Karpas-422 (cell line): ENCODE measurements around the gene CDK14. TPM values are rescaled to one million over a fixed set of nuclear protein-coding genes. Genes with fewer than 3 reads are reported as not detected.

Experiments used
- DNase-seq: peaks from one replicate; pipeline ENCODE4 v3.0.0-alpha.2; 2015
- H2AFZ ChIP-seq: fragments of 200-600 bp; sonication (generic); 2 replicates; pipeline ENCODE4 v1.6.1; 2014; ENCODE audit warnings: antibody characterized with exemption, low read length, mixed read lengths
- H3K27ac ChIP-seq: fragments of 200-600 bp; sonication (generic); 2 replicates; pipeline ENCODE4 v1.5.1; 2014; ENCODE audit warnings: mild to moderate bottlenecking, low read length, moderate library complexity
- H3K27me3 ChIP-seq: fragments of 200-600 bp; sonication (generic); 2 replicates; pipeline ENCODE4 v1.6.1; 2014; ENCODE audit warnings: low read length, mixed read lengths
- H3K36me3 ChIP-seq: fragments of 200-600 bp; sonication (generic); 2 replicates; pipeline ENCODE4 v1.6.1; 2014; ENCODE audit warnings: low read length, mixed read lengths; ENCODE audit not compliant: insufficient read depth
- H3K4me1 ChIP-seq: fragments of 200-600 bp; sonication (generic); 2 replicates; pipeline ENCODE4 v1.6.1; 2014; ENCODE audit warnings: mild to moderate bottlenecking, low read length, mixed read lengths
- H3K4me2 ChIP-seq: fragments of 200-600 bp; sonication (generic); 2 replicates; pipeline ENCODE4 v1.6.1; 2014; ENCODE audit warnings: low read length, low read depth, mild to moderate bottlenecking; ENCODE audit not compliant: poor library complexity, severe bottlenecking
- H3K4me3 ChIP-seq: fragments of 200-600 bp; sonication (generic); 2 replicates; pipeline ENCODE4 v1.5.1; 2014; ENCODE audit warnings: mild to moderate bottlenecking, antibody characterized with exemption, low read length, mixed read lengths
- H3K79me2 ChIP-seq: fragments of 200-600 bp; sonication (generic); 2 replicates; pipeline ENCODE4 v1.6.1; 2014; ENCODE audit warnings: mild to moderate bottlenecking, low read length, mixed read lengths
- H3K9ac ChIP-seq: fragments of 200-600 bp; sonication (generic); 2 replicates; pipeline ENCODE4 v1.6.0; 2014; ENCODE audit warnings: low read length
- H3K9me2 ChIP-seq: fragments of 200-600 bp; sonication (generic), shearing (Covaris generic); replicated peaks from 2 replicates; pipeline ENCODE4 v1.6.0; 2014; ENCODE audit warnings: mild to moderate bottlenecking, low read length, moderate library complexity; ENCODE audit not compliant: insufficient read depth
- H3K9me3 ChIP-seq: fragments of 300-700, 200-600 bp; sonication (generic); 2 replicates; pipeline ENCODE4 v1.6.1; 2014; ENCODE audit warnings: low read length, mixed read lengths
- H4K20me1 ChIP-seq: fragments of 200-600 bp; sonication (generic); 2 replicates; pipeline ENCODE4 v1.6.1; 2014; ENCODE audit warnings: mild to moderate bottlenecking, antibody characterized with exemption, low read length, low read depth; ENCODE audit not compliant: insufficient read depth
- total RNA-seq: library from RNA; depleted of rRNA; stranded (reverse); fragments of >200 nt; shearing (Covaris generic); gene quantifications from 2 replicates; pipeline ENCODE4 v1.2.3, GENCODE V29; 2014; ENCODE audit warnings: low replicate concordance

The CDK14 gene
- total RNA-seq, 1 experiment from 2014 or later: 121 TPM

- H3K27me3 ChIP-seq: no peaks in the 10 kb centered on the region
- H3K79me2 ChIP-seq: peaks cover 61% of the 10 kb centered on the region
- H3K27ac ChIP-seq: peak overlapping the region; percentile 98
- no peaks in the 10 kb centered on the region for H4K20me1 ChIP-seq
- H2AFZ ChIP-seq: no peak overlapping the region
- peaks cover 91% of the 10 kb centered on the region for H3K4me1 ChIP-seq
- DNase-seq: peak; percentile 80
- peak overlapping the region; percentile 21; the same call in 1 of the 2 replicates for H3K4me3 ChIP-seq
- no peaks in the 10 kb centered on the region for H3K9me2 ChIP-seq
- H3K4me2 ChIP-seq: peak overlapping the region; percentile 57
- no peaks in the 10 kb centered on the region for H3K9me3 ChIP-seq
- peak overlapping the region; percentile 49 for H3K9ac ChIP-seq
- H3K36me3 ChIP-seq: no peaks in the 10 kb centered on the region
Measured at GRCh38 chr7:90706072-90706716, 110.1 kb downstream of the CDK14 start.

- H2AFZ ChIP-seq: no peak overlapping the region
- peak; percentile 96 for DNase-seq
Measured at GRCh38 chr7:90708841-90709317, 112.8 kb downstream of the CDK14 start.

GRCh38 chr7:90709501-90710465 is 113.7 kb downstream of the CDK14 start:
- H3K4me3 ChIP-seq: peak overlapping the region; percentile 63
- peak overlapping the region; percentile 86 for H3K4me2 ChIP-seq
- H4K20me1 ChIP-seq: no peaks in the 10 kb centered on the region
- peak overlapping the region; percentile 98 for H3K27ac ChIP-seq
- peaks cover 99% of the 10 kb centered on the region for H3K4me1 ChIP-seq
- H3K9me2 ChIP-seq: no peaks in the 10 kb centered on the region
- DNase-seq: peak; percentile 91
- peaks cover 4% of the 10 kb centered on the region; the same call in 1 of the 2 replicates for H3K36me3 ChIP-seq
- peaks cover 63% of the 10 kb centered on the region for H3K79me2 ChIP-seq
- H3K27me3 ChIP-seq: no peaks in the 10 kb centered on the region
- no peak overlapping the region for H2AFZ ChIP-seq
- H3K9ac ChIP-seq: peak overlapping the region; percentile 73
- H3K9me3 ChIP-seq: no peaks in the 10 kb centered on the region

More at GRCh38 chr7:90708841-90709317, 112.8 kb downstream of the CDK14 start:
- no peaks in the 10 kb centered on the region for H4K20me1 ChIP-seq
- H3K4me3 ChIP-seq: peak overlapping the region; percentile 63
- H3K4me1 ChIP-seq: peaks cover 98% of the 10 kb centered on the region
- H3K9ac ChIP-seq: peak overlapping the region; percentile 73
- H3K27ac ChIP-seq: peak overlapping the region; percentile 98
- H3K9me2 ChIP-seq: no peaks in the 10 kb centered on the region
- no peaks in the 10 kb centered on the region for H3K9me3 ChIP-seq
- peaks cover 63% of the 10 kb centered on the region for H3K79me2 ChIP-seq
- H3K36me3 ChIP-seq: peaks cover 4% of the 10 kb centered on the region; the same call in 1 of the 2 replicates
- H3K4me2 ChIP-seq: peak overlapping the region; percentile 86
- no peaks in the 10 kb centered on the region for H3K27me3 ChIP-seq

- no peaks in the 10 kb centered on the region for H3K9me2 ChIP-seq
- H4K20me1 ChIP-seq: no peaks in the 10 kb centered on the region
- no peak overlapping the region for H2AFZ ChIP-seq
- H3K79me2 ChIP-seq: peaks cover 70% of the 10 kb centered on the region
- peak overlapping the region; percentile 73 for H3K9ac ChIP-seq
- H3K4me2 ChIP-seq: peak overlapping the region; percentile 86
- DNase-seq: peak; percentile 76
- peak overlapping the region; percentile 98 for H3K27ac ChIP-seq
- H3K9me3 ChIP-seq: no peaks in the 10 kb centered on the region
- H3K27me3 ChIP-seq: no peaks in the 10 kb centered on the region
- H3K4me1 ChIP-seq: peaks cover 100% of the 10 kb centered on the region
- H3K36me3 ChIP-seq: peaks cover 4% of the 10 kb centered on the region; the same call in 1 of the 2 replicates
- H3K4me3 ChIP-seq: peak overlapping the region; percentile 63
Measured at GRCh38 chr7:90710466-90710850, 114.3 kb downstream of the CDK14 start.

- DNase-seq: peak; percentile 57
- Histone ChIP-seq H3K27me3 (no peaks in the 10 kb centered on the region), H3K36me3 (peaks cover 4% of the 10 kb centered on the region; the same call in 1 of the 2 replicates), H3K9me2 (no peaks in the 10 kb centered on the region), H3K4me3 (peak overlapping the region; percentile 40), H3K79me2 (peaks cover 83% of the 10 kb centered on the region), H3K9me3 (no peaks in the 10 kb centered on the region), H4K20me1 (no peaks in the 10 kb centered on the region), H3K4me1 (peaks cover 100% of the 10 kb centered on the region), H3K27ac (peak overlapping the region; percentile 98), H3K4me2 (peak overlapping the region; percentile 86), H2AFZ (no peak overlapping the region), H3K9ac (peak overlapping the region; percentile 73)
Measured at GRCh38 chr7:90713628-90714027, 117.5 kb downstream of the CDK14 start.

GRCh38 chr7:90715067-90715466 is 118.9 kb downstream of the CDK14 start:
- Histone ChIP-seq H3K27ac (peak overlapping the region; percentile 98), H3K4me3 (peak overlapping the region; percentile 40), H3K9me2 (no peaks in the 10 kb centered on the region), H3K9ac (peak overlapping the region; percentile 73), H3K36me3 (peaks cover 8% of the 10 kb centered on the region; the same call in 1 of the 2 replicates), H4K20me1 (no peaks in the 10 kb centered on the region), H3K4me1 (peaks cover 100% of the 10 kb centered on the region), H3K9me3 (no peaks in the 10 kb centered on the region), H3K79me2 (peaks cover 98% of the 10 kb centered on the region), H3K4me2 (peak overlapping the region; percentile 86), H3K27me3 (no peaks in the 10 kb centered on the region), H2AFZ (no peak overlapping the region)
- DNase-seq: peak; percentile 76

GRCh38 chr7:90717296-90718060 is 121.4 kb downstream of the CDK14 start:
- Histone ChIP-seq H3K36me3 (peaks cover 8% of the 10 kb centered on the region; the same call in 1 of the 2 replicates), H3K27ac (peak overlapping the region; percentile 98), H3K9me2 (no peaks in the 10 kb centered on the region), H3K27me3 (no peaks in the 10 kb centered on the region), H3K4me1 (peaks cover 91% of the 10 kb centered on the region), H4K20me1 (no peaks in the 10 kb centered on the region), H3K4me2 (peak overlapping the region; percentile 86), H3K4me3 (peak overlapping the region; percentile 40), H2AFZ (no peak overlapping the region), H3K9me3 (no peaks in the 10 kb centered on the region), H3K9ac (peak overlapping the region; percentile 73), H3K79me2 (peaks cover 98% of the 10 kb centered on the region)
- peak; percentile 54 for DNase-seq
